Ureter (tissue), 1 donor: ENCODE measurements around the gene ARMC3. TPM values are rescaled to one million over a fixed set of nuclear protein-coding genes. Genes with fewer than 3 reads are reported as not detected.
"Not testable (repeated sequence)": the region's sequence is repeated elsewhere in the genome, so short reads cannot be mapped to it uniquely, and the experiment has no call there.

Experiments used
- DNase-seq: peaks from one replicate; pipeline ENCODE4 v3.0.0-alpha.2; 2020; ENCODE audit warnings: low spot score
- total RNA-seq: library from RNA; stranded (reverse); gene quantifications from one replicate; pipeline ENCODE4 v1.2.4, GENCODE V29; 2023
- donor health status: DM: yes; HTN: yes; CAD: no.

ARMC3 gene
- total RNA-seq, 1 donor from 2014 or later: not detected

GRCh38 chr10:23048191-23048590 is 120.3 kb downstream of the ARMC3 start:
- no peak for DNase-seq

GRCh38 chr10:23051278-23051677 is 123.4 kb downstream of the ARMC3 start:
- DNase-seq: no peak

- no peak for DNase-seq
Measured at GRCh38 chr10:23051855-23052331, 124.0 kb downstream of the ARMC3 start.

GRCh38 chr10:23053036-23053435 is 125.2 kb downstream of the ARMC3 start:
- DNase-seq: no peak

GRCh38 chr10:23055424-23056185 is 127.8 kb downstream of the ARMC3 start:
- no peak for DNase-seq

GRCh38 chr10:23056186-23056579 is 128.3 kb downstream of the ARMC3 start:
- DNase-seq: no peak

GRCh38 chr10:23058366-23058765 is 130.5 kb downstream of the ARMC3 start:
- DNase-seq: no peak

- no peak for DNase-seq
Measured at GRCh38 chr10:23060918-23061317, 133.1 kb downstream of the ARMC3 start.

- DNase-seq: no peak
Measured at GRCh38 chr10:23063045-23063972, 135.5 kb downstream of the ARMC3 start.

- DNase-seq: no peak
Measured at GRCh38 chr10:23063973-23064812, 136.3 kb downstream of the ARMC3 start.

- not testable (repeated sequence) for DNase-seq
Measured at GRCh38 chr10:23064813-23065114, 136.9 kb downstream of the ARMC3 start.

GRCh38 chr10:23065181-23065948 is 137.5 kb downstream of the ARMC3 start:
- DNase-seq: peak; percentile 88

GRCh38 chr10:23067337-23067736 is 139.5 kb downstream of the ARMC3 start:
- no peak for DNase-seq

- DNase-seq: peak; percentile 69
Measured at GRCh38 chr10:23067939-23068775, 140.3 kb downstream of the ARMC3 start.

GRCh38 chr10:23069019-23069815 is 141.4 kb downstream of the ARMC3 start:
- DNase-seq: no peak

- not testable (repeated sequence) for DNase-seq
Measured at GRCh38 chr10:23070092-23070912, 142.4 kb downstream of the ARMC3 start.

- no peak for DNase-seq
Measured at GRCh38 chr10:23070913-23071218, 143.0 kb downstream of the ARMC3 start.

- DNase-seq: not testable (repeated sequence)
Measured at GRCh38 chr10:23072593-23072992, 144.7 kb downstream of the ARMC3 start.

- DNase-seq: no peak
Measured at GRCh38 chr10:23073527-23073926, 145.7 kb downstream of the ARMC3 start.
